GM21825 (cell line): ENCODE results near the gene SMYD3.
A peak's percentile ranks its signal among the peaks of the same experiment; 100 is the strongest.

Source experiments
- ATAC-seq: cut with Tn5 transposase; IDR thresholded peaks from one replicate; pipeline ENCODE4 v1.9.1; 2021; ENCODE audit warnings: mild to moderate bottlenecking, moderate library complexity; ENCODE audit not compliant: unreplicated experiment

The SMYD3 gene

DNA sequence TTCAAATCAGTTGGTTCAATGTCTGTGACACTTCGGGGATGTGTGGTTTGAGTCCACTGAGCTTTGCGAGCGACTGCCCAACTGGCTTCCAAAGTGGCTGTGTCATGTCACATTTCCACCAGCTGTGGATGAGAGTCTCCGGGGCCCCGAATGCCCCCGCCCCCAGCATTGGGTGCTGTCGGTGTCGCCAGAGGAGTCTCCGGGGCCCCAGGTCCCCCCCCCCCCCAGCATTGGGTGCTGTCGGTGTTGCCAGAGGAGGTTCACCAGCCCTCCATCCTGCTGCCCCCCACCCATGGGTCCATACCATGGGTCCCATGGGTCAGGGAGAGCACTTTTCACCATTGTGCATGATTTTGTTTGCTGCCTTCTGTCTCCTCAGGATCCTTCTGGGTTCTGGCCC, 9.0 kb upstream of the SMYD3 start:
- ATAC-seq = no peak

DNA sequence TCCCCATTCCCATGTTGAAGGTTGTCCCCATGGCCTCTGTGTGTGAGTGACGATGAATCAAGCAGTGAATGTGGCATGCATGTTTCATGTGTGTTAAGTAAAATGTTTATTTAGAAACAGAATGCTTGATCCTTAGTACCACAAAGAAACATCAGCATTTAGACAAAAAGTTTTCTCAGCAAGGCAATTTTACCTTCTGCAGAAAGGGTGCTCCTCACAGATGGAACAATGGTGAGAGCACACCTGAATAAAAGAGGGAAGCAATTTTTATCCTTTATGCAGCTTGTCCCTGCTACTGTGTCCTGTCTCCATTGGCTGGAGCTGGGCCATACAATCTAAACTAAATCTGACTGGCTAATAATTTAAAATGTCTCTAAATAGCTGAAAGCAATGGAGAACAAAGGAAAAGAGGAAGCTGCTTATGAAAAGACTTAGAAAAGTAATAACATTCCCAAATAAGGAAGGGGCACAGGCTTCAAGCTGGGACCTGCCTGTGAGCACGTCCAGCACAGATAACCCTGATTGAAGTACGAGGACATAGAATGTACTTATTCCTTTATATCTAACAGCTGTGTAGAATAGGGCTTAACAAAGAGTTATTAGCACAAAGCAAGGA, 8.4 kb upstream of the SMYD3 start:
- no peak for ATAC-seq

DNA sequence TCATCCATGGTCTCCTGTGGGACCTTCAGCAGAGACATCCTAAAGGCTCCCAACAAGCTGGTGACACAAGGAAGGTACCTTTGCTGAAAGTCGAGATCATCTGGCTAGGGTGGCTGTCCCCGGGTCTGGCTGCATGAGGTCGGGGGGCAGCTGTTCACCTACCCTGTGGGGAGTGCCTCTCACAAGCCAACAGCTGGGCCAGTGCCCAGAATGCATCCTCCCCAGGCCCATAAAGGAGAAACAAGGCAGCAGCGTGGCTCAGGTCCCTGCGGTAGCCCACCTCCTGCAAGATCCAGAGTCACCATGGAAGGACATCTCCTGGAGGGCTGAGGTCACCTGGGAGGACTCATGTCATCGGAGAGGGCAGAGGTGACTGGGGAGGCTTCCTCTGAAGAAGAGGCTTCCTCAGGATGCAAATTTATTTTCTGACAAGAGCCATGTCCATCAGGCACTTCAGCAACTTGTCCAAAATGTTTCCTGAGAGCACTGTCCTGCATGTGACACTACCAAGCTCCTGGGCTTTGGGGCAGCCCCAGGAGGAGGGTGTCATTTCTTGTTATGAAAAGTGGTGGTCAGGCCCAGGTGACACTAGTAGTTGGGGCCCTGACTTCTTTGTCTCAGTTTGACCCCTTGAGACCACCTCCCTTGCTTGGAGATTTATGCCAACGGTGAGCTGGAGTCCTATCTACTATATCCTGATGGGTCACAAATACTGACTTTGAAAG, 6.7 kb upstream of the SMYD3 start:
- ATAC-seq = no peak

DNA sequence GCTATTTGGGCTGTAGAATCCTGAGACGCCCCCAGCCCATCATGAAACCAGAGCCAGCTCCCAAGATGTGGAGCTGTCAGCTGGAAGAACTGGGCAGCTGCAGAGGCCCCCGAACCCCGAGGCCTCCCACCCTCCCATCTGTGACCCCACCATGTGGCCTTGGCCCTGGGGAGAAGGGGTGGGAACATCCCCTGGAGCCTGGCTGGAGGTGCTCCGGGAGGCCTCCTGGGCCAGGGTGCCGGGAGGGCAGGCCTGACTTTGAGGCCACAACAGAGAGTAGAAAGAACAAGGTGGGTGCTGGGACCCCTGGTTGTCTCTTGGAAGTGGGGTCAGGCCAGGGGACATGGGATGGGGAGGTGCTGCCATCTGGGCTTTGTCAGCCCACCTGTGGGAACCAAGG, 6.0 kb upstream of the SMYD3 start:
- ATAC-seq = no peak

DNA sequence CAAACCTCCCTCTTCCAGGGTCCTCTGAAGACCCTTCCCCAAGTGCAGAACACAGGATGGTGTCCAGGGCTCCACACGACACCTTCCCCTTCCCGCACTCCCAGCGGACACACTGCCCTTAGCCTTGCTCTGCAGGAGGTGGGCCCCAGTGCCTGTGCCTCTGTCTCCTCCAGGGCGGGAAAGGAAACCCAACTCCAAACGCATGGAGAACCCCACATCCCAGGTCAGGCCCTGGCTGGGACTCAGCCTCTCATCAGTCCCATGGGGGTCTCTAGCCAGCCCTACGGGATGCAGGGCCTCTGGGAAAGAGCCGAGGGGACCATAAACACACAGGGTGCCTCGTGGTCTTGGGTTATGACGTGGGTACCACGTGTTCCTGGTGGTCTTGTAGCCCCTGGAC, 5.6 kb upstream of the SMYD3 start:
- no peak for ATAC-seq

DNA sequence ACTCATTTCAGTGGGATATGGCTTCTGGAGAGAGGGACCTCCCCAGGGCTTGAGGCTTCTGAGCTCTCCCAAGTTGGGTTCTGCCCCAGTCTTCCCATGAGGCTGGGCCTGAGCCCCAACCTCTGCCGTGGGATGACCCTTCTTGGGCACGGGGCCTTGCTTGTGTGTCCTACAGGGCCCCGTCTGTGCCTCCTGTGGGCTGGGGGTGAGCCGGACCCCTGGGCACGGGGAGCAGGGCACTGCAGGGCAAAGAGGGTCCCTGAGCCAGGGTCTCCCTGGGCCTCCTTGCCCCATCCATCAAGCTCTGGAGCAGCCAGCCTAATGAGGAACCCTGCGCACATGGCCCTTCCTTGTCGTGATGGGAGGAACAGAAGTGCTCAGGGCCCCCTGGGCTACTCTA, 5.2 kb upstream of the SMYD3 start:
- ATAC-seq = no peak

DNA sequence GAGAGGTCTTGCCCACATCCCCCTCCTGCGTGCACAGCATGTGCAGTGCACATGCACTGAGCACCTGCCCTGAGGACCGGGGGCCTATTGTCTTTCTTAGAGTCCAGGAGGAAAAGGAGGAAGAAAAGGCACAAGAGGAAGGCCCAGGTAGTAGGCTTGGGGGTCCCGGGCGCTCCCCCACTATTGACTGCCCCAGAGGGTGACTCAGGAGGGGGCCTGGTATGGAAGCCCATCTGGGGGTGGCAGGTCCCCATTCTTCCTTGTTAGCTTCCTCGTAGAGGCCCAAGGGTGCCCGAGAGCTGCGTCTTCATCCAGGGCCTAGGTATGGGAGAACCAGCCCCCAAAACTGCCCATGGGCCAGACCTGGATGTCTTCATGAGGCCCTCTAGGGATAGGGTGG, 4.1 kb upstream of the SMYD3 start:
- no peak for ATAC-seq

DNA sequence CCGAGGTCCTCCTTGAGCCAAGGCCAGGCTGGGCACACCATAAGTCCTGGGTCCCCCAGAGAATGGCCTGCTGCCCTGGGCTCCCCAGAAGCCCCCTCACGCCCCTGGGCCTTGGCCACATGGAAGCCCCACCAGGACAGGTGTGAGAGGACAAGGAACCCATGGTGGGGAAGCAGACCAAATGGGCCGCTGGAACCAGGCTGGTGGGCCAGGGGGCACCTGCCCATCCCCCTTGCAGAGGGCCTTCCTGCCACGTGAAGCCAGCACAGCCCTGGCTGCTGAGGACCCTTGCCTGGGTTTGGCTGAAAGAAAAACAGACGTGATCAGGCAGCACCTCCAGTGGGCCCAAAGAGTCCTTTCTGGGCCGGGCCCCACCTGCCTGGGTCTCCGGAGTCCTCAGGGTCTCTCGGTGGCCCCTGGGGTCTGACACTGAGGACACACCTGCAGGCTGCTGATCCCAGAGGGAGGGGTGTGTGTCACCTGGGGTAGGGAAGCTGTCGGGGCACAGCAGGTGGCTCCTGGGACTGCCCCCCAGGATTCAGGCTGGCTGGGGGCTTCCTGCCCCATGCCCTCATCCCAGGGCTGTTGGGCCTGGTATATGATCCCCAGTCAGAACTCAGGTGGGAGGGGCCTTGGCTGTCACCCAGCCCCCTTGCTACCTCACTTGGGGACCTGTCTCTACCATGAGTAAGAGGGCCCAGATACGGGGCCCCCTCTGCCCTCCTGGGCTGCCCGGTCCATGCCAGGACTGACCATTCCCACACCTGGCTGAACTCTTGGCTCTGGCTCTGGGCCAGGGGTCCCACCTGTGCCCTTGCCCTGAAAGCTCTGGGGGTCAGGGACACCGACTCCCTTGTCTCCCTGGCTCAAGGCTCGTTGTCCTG, 3.3 kb upstream of the SMYD3 start:
- ATAC-seq = no peak

DNA sequence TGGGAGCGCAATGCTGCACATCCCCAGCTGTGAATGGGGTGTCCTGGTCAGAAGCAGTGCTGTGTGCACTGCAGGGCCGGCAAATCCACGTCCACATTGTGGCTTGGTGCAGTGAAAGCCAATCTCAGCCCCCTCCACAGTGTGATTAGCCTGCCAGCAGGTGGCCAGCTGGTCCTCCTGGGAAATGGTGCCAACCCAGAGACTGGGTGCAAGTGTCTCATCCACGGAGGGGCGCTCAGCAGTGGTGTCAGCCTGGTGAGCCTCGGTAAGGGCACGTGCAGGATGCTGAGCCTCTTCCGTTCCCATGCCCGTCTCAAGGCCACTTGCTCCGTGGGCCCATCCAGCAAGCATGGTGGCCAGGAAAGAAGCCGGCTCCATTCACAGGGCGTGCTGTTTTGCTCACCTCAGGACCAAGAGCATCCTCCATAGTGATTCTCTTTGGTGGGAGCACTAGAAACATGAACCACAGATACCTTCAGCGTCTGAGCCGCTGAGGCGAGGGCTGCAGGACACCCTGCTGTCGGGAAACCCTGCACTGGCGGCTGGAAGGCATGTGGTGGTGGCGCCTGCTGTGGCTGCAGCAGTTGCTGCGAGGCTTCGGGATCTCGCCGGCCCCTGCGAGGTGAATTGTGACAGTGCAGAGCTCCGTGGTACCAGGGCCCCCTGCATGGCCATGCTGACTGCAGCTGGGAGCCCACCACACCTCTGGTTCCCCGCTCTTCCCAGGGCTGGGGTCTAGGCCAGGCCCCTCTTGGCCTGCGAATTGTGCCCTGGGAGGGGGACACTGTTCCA, 2.0 kb upstream of the SMYD3 start:
- no peak for ATAC-seq

DNA sequence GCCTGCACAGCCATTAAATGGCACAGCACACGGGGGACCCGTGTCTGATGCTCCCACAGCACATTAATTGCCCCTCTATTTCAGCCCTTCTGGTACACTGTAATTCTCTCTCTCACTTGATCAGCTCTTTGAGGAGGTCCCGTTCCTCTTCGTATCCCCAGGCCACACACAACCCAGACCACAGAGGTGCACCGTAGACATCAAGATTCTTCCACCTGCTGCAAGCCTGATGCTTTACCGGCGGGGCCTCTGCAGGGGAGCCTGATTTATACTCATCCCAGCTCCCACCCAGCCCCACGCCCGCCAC, 759 bp downstream of the SMYD3 start:
- ATAC-seq = peak; percentile 9

DNA sequence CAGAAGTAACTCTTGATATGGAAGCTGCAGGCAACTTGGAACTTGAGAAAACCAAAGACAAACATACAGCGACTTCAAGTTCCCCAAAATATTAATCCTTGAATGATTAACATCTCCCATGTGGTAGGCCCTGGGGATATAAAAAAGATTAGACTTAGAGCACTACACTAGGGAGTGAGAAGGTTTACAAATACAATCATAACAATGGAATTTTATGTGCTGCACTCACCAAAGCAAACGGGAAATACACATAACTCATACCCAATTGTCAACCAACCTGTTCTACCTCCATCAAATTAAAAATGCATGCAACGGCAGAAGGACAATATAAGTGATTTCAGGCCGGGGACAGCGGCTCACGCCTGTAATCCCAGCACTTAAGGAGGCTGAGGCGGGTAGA, 3.7 kb downstream of the SMYD3 start:
- ATAC-seq = no peak

DNA sequence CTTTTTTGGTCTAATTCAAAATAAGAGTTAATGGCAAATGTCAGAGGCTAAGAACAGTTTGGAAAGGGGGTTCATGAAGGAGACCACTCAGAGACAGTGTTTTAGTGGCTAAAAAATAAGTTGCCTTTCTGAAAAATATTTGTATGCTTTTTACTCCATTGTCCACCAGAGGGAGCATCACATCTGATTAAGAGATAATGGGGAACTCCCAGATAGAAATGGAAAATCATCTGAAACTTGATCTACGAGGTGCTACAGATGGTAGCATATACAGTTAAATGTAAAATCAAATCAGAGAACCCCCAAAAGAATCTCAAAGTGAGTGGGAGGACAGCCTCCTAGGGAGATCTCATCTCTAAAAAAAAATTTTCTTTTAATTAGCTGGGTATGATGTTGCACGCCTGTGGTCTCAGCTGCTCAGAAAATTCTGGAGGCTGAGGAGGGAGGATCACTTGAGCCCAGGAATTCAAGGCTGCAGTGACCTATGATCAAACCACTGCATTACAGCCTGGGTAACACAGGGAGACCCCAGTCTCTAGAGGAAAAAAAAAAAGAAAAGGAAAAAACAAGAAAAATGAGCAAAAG, 9.7 kb downstream of the SMYD3 start:
- no peak for ATAC-seq

DNA sequence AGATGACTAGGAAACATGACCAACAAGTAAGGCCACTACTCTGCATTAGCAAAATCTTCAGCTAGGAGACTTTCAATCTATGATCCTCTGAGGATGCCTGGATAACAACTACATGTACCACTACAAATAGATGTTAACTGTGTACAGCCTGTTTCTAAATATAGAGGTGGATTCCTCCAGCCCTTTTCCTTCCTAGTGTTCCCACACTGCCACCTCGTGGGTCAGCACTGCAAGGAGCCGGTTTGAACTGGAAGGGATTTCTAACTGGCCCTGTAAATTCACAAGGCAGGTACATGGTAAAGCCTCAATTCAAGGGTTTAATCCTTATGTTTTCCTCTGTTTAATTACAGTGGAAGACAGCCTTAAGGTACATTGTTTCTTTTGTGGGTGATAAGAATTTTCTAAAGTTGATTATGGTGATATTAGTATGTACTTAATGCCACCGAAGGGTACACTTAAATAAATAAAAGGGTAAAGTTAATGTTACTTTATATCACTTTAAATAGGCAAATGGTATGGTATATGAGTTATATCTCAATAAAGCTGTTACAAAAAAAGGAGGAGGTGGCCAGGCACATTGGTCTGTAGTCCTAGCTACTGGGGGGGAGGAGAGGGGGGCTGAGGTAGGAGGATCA, 14.4 kb downstream of the SMYD3 start:
- ATAC-seq = no peak

DNA sequence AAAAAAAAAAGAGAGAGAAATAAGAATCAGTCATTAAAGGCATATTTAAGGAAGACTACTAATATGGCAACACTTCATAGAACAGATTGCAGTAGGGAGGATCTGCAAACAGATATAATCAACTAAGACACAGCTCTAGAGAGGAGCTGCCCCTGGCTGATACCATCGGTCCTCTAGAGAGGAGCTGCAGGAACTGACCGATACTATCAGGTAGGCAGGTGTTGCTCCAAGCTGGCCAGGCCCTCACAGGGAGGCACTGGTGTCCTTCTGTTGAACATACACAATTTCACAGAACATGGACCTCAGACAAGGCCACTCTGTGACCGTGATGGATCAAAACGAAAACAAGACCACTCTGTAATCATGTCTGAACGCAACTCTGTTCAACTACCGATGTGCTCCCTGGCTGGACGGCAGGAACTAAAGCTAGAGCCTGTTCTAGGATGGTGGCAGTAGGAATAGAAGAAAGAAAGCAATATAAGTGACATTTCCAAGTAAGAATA, 15.5 kb downstream of the SMYD3 start:
- no peak for ATAC-seq

DNA sequence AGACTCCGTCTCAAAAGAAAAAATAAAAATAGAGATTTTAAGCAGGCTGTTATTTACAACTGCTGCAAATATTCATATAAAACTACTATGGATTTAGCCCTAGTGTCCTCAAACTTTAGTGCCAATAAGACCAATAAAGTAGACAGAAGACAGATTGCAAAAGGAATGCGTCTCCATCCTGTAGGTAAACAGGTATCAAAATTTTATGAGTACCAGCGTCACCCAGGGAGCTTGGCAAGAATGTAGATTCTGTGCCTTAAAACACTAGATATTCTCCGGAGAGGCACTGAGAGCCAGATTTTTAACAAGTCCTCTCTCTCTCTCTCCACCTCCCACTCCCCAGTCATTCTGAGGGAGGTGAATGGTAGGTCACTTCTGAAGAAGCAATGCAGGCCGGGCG, 18.4 kb downstream of the SMYD3 start:
- ATAC-seq = no peak

DNA sequence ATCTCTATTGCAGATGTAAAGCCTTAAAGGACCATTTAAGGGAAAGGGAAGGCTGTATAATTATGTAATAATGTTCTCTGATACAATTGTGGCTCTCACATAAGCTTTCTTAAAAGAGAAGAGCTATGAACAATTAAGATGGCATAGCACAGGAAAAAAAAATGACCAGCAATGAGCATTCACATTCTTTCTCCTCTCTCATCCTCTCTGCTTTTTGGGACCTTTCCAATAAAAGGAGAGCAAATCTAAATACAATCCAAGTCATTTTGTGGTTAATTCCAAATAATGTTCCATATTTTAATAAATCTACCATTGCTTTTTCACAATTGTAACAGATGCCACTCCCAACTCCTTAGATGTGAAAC, 23.5 kb downstream of the SMYD3 start:
- no peak for ATAC-seq

DNA sequence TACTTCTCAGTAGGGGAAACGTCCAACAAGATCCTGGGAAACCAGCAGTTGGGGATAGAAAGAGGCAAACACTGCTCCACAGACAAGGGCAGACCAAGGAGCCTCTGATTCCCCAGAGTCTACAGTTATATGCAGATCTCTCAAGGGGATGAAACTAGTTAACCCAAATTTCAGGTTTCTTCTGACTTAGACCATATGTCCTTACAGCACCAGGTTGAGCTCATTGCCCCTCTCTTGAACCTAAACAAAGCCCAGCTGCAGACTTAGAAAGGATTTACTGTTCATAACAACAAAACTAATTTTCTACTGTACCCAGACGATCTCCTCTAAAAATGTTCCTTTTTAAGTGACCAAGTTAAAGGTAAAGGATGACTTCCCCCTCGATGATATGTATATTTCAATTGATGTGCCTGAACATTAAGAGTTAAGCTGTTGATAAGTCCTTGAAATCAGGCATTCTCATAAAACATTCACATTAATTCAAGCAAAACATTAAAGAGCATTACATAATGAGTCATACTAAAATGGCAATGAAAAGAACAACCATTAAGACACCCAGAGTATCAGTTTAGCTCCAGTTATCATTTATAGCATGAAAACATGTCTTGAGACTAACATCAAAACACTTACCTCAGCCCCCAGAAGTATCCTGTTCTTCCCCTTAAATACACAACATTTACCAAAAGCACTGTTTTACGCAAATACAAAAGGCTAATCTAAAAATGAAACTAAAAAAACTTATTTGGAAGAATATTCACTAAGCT, 24.1 kb downstream of the SMYD3 start:
- ATAC-seq = no peak

DNA sequence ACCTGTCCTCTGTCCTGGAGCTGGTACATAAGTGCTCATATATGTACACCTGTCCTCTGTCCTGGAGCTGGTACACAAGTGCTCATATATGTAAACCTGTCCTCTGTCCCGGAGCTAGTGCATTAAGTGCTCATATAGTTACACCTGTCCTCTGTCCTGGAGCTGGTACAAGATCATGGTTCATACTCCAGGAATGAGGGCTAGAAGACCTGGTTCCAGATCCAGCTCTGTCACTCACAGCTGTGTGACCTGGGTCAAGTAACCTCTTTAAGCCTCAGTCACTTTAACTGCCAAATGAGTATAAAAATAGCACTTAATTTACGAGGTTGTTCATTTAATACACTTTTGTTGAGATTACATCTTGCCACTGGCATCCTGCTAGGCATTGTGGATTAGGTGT, 28.0 kb downstream of the SMYD3 start:
- no peak for ATAC-seq

DNA sequence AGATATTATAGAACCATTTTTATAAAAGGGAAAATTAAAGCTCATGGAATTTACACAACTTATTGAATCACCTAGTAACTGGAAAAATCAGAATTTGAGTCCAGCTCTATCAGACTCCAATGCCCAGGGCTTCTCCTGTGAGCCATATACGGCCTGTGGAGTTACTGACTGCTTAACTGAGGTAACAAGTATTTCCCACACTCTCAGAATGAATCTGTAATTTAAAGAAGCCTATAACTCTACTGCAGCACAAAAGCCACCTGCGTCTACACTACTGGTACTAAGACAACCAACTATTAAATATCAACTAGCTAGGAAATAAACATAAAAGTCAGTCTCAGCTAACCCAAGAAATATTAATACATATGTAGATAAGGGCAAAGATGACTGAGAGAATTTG, 29.4 kb downstream of the SMYD3 start:
- ATAC-seq = no peak

DNA sequence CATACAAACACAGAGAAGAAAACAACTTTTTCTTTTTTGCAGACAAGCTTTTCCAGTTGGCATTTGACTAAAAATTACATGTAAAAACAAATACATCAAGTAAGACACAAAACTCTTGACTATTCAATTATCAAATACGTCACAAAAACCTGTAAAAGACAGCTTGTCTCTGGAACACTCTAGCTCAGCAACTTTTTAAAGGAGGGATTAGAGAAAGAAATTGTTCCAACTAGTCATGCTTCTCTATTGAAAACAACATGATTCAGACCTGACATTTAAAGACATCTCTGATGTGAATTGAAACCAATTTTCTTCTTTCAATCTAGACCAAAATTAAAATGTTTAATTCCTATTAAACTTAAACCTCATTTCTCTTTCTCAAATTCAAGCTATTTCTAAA, 30.3 kb downstream of the SMYD3 start:
- no peak for ATAC-seq
